Fibroblast of mammary gland (primary cell): Measurements from ENCODE around the gene PBX2.
A peak's percentile ranks its signal among the peaks of the same experiment; 100 is the strongest.

Source experiments
- DNase-seq: peaks from one replicate; pipeline ENCODE4 v3.0.0-alpha.2; 2010; ENCODE audit warnings: low read depth
- H3K4me3 ChIP-seq: 2 replicates; pipeline ENCODE4 v1.5.1; 2011; ENCODE audit warnings: low read depth, mild to moderate bottlenecking, low read length, moderate library complexity; ENCODE audit not compliant: control insufficient read depth
- TF ChIP-seq, protein P1 (sequence below): conservative IDR thresholded peaks from 2 replicates; pipeline ENCODE4 v1.5.1; 2011; ENCODE audit warnings: low read depth, low read length, inconsistent platforms; ENCODE audit not compliant: control insufficient read depth, insufficient read depth

Gene PBX2

DNA sequence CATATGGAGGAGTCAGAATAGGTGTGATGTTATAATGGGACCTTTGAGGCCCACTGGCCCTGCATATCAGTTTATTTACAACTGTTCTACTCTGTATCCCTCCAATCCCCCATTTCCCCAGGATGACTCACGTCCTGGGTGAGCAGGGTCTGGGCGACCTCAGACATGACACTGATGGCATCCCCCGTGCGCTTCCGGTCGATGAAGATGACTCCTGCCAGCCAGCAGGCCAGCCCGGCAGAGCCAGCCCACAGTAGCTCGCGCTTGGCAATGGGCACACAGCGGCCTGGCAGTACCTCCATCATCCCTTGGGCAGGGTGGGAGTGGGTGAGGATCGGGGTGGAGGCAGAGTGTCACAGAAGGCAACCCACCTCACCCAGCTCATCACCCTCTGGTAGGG is 19.7 kb downstream of the PBX2 start:
- no peak for DNase-seq
- TF ChIP-seq, protein P1, sequence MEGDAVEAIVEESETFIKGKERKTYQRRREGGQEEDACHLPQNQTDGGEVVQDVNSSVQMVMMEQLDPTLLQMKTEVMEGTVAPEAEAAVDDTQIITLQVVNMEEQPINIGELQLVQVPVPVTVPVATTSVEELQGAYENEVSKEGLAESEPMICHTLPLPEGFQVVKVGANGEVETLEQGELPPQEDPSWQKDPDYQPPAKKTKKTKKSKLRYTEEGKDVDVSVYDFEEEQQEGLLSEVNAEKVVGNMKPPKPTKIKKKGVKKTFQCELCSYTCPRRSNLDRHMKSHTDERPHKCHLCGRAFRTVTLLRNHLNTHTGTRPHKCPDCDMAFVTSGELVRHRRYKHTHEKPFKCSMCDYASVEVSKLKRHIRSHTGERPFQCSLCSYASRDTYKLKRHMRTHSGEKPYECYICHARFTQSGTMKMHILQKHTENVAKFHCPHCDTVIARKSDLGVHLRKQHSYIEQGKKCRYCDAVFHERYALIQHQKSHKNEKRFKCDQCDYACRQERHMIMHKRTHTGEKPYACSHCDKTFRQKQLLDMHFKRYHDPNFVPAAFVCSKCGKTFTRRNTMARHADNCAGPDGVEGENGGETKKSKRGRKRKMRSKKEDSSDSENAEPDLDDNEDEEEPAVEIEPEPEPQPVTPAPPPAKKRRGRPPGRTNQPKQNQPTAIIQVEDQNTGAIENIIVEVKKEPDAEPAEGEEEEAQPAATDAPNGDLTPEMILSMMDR, result no peak
- H3K4me3 ChIP-seq, result no peak overlapping the region

DNA sequence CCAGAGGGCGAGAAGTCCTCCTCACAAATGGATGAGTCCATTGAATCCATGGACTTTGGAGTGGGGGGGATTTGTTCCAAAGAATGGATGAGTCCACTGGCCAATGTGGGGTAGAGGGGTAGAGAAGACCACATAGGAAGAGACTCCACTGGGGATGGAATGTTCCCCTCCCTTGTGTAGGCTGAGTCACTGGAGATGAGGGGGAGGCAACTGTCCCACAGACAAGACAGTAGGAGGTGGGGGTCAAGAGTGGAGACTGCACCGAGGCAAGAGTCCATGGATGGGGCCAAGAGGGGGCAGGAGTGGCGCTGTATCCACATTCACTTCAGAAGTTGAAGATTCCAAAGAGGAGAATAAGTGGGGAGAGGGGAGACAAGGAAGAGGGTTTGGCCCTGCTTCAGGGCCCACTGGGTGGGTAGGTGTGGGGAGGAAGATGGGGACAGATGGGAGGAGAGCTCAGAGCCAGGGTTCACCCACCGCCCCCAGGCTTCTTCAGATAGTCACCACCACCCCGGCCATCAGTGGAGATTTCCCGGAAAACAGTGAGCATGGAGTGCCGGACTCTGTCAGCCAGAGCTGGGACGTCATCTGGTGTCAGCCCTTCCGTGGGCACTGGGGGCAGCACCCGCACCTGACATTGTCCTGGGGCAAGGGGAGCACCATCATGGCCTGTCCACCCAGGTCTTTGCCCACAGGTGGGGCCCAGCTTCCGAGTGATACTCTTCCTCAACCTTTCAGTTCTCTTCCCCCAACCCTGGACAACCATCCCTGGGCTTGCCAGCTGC is 21.0 kb downstream of the PBX2 start:
- DNase-seq, result peak; percentile 56
- no peak overlapping the region for H3K4me3 ChIP-seq
- TF ChIP-seq, protein P1, result peak; percentile 1

DNA sequence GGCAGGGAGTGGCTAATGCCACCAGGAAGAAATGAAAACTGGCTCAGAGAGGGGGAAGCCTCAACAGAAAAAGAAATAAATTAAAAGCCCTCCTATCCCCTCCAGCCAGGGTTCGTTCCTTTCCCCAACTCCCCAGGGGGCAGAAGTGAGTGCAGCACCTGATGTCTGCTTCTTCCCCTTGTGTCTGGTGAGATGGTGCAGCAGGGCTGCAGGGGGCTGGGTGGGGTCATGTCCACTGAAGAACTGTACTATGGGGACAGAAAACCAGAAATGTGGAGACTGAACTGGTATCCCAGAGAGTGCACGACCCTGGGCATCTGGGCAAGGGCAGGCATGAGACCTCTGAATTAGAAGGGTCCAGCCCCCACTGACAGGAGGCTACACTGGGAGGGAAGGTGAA is 21.7 kb downstream of the PBX2 start:
- TF ChIP-seq, protein P1, result no peak
- H3K4me3 ChIP-seq, result no peak overlapping the region
- DNase-seq, result no peak

DNA sequence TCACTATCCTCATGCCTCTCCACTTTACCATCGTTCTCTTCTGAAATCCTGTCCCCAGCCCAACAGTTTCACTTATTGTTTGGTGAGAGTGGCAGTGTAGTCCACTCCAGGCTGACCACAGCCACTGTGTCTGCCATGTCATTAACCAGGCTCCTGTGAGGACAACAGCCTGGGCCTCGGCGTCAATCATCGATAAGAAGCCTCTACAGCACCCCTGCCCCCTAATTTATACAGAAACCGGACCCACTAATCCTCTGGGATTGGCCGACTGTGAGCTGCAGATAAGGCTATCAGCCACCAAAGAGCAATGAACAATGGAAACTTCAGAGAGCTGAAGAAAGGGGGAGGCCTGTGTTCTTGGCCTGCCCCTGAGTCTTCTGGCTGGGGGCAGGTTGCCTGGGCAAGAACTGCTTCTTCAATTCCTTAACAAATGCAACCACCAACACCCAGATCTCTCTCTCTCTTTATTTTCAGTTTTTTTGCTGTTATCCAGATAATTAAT is 22.2 kb downstream of the PBX2 start:
- H3K4me3 ChIP-seq, result no peak overlapping the region
- no peak for DNase-seq
- TF ChIP-seq, protein P1, result no peak

DNA sequence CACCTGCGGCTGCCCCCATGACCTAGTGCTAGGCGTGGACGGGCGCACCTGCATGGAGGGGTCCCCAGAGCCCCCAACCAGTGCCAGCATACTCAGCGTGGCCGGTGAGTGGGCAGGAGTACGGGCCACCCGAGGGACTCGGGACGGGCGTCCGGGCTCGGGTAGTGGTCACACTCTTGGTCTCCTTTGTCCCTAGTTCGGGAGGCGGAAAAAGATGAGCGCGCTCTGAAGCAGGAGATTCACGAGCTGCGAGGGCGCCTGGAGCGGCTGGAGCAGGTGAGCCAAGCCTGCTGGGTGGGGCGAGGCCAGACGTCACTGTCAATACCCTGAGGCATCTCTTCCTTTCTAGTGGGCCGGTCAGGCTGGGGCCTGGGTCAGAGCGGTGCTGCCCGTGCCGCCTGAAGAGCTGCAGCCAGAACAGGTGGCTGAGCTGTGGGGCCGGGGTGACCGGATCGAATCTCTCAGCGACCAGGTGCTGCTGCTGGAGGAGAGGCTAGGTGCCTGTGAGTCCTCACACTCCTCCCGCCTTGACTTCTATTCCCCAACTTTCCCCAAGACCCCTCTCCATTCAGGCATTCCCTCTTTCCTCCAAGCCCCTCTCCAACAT is 22.7 kb downstream of the PBX2 start:
- H3K4me3 ChIP-seq, result no peak overlapping the region
- no peak for DNase-seq
- TF ChIP-seq, protein P1, result no peak

DNA sequence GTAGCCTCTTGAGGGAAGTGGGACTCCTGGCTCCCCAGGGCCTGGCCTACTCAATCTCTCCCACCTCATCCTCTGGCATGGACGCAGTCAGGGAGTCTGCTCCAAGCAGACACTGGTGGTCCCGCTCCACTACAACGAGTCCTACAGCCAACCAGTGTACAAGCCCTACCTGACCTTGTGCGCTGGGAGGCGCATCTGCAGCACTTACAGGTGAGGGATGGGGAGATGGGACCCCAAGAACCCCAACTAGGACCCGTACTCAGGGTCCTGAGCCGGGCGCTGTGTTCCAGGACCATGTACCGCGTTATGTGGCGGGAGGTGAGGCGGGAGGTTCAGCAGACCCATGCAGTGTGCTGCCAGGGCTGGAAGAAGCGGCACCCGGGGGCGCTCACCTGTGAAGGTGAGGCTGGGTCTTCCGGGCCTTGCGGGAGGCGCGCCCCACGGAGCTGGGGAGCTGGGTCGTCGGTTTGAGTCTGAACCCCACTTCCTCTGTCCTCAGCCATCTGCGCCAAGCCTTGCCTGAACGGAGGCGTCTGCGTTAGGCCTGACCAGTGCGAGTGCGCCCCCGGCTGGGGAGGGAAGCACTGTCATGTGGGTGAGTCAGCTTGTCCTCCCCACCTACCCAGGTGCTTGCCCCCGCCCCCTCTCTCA is 23.5 kb downstream of the PBX2 start:
- TF ChIP-seq, protein P1, result no peak
- no peak overlapping the region for H3K4me3 ChIP-seq
- no peak for DNase-seq
